ENCODE results near the gene FBN2.

Gene FBN2

GRCh38 chr5:128228521-128228920 is 309.5 kb downstream of the FBN2 start:
- TF ChIP-seq CTCF (IDR thresholded peaks at IDR 0.05; ENCODE audit: low read depth, low read length) = no peak
- peak; percentile 57 to 68 for DNase-seq (ENCODE audit: low read depth in 2 of 2)
- no peak overlapping the region for H3K4me3 ChIP-seq (replicated peaks in 1 of 2; ENCODE audit: low read depth in 2 of 2, low read length in 2 of 2)

- TF ChIP-seq CTCF (IDR thresholded peaks at IDR 0.05; ENCODE audit: low read depth, low read length) = no peak
- DNase-seq (ENCODE audit: low read depth in 2 of 2) = peak; percentile 86 to 95
- no peak overlapping the region for H3K4me3 ChIP-seq (replicated peaks in 1 of 2; ENCODE audit: low read depth in 2 of 2, low read length in 2 of 2)
Measured at GRCh38 chr5:128228008-128228407, 310.0 kb downstream of the FBN2 start.

- no peak overlapping the region for H3K4me3 ChIP-seq (replicated peaks in 1 of 2; ENCODE audit: low read depth in 2 of 2, low read length in 2 of 2)
- DNase-seq (ENCODE audit: low read depth in 2 of 2) = no peak
- TF ChIP-seq CTCF (IDR thresholded peaks at IDR 0.05; ENCODE audit: low read depth, low read length) = no peak
Measured at GRCh38 chr5:128225245-128226030, 312.6 kb downstream of the FBN2 start.

GRCh38 chr5:128224336-128224735 is 313.7 kb downstream of the FBN2 start:
- DNase-seq (ENCODE audit: low read depth in 2 of 2) = peak in 1 of 2 donors; percentile 41
- H3K4me3 ChIP-seq (replicated peaks in 1 of 2; ENCODE audit: low read depth in 2 of 2, low read length in 2 of 2) = no peak overlapping the region
- TF ChIP-seq CTCF (IDR thresholded peaks at IDR 0.05; ENCODE audit: low read depth, low read length) = no peak

- no peak overlapping the region for H3K4me3 ChIP-seq (replicated peaks in 1 of 2; ENCODE audit: low read depth in 2 of 2, low read length in 2 of 2)
- no peak for DNase-seq (ENCODE audit: low read depth in 2 of 2)
- TF ChIP-seq CTCF (IDR thresholded peaks at IDR 0.05; ENCODE audit: low read depth, low read length) = no peak
Measured at GRCh38 chr5:128220841-128221240, 317.2 kb downstream of the FBN2 start.

- H3K4me3 ChIP-seq (replicated peaks in 1 of 2; ENCODE audit: low read depth in 2 of 2, low read length in 2 of 2) = no peak overlapping the region
- TF ChIP-seq CTCF (IDR thresholded peaks at IDR 0.05; ENCODE audit: low read depth, low read length) = no peak
- DNase-seq (ENCODE audit: low read depth in 2 of 2) = peak; percentile 56 to 64
Measured at GRCh38 chr5:128216860-128217531, 321.0 kb downstream of the FBN2 start.
